IPS-18c (cell line): Measurements from ENCODE around the gene SLC66A2.

Experiments
- H3K4me3 ChIP-seq: 2 replicates; pipeline ENCODE4 v1.7.0; 2013; ENCODE audit warnings: low read depth, mild to moderate bottlenecking, low read length, moderate library complexity; ENCODE audit not compliant: insufficient read depth
- H3K9me3 ChIP-seq: one replicate; pipeline ENCODE4 v1.6.1; 2013; ENCODE audit warnings: mild to moderate bottlenecking, low read length, moderate library complexity; ENCODE audit not compliant: control insufficient read depth, insufficient read depth

SLC66A2 gene

DNA sequence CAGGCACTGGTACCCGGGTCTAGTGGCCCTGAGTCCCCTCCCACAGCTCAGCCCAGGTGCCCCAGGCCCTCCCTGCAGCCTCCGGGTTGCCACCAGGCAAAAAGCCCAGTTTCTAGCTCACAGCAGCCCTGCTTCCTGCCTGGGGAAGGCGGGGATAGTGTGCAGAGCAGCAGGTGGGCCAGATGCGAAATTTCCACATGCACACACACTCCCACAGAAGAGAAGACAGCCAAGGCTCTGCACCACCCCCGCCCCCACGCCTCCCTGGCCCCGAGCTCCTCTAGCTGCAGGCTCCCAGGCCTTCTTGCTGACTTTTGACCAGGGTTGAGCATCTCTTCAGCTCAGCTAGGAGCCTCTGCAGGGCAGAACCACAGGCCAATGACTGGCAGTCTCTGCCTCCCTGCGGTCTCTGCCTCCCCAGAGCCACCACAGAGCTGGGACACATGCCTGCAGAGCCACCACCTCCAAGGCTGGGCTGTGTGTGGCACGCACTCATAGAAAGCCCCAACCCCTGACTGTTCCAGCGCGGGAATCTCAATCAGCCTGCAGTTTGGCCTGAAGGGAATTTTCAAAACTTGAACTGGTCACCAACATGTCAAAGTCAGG is 7.2 kb downstream of the SLC66A2 start:
- H3K9me3 ChIP-seq = no peaks in the 10 kb centered on the region
- no peak overlapping the region for H3K4me3 ChIP-seq

DNA sequence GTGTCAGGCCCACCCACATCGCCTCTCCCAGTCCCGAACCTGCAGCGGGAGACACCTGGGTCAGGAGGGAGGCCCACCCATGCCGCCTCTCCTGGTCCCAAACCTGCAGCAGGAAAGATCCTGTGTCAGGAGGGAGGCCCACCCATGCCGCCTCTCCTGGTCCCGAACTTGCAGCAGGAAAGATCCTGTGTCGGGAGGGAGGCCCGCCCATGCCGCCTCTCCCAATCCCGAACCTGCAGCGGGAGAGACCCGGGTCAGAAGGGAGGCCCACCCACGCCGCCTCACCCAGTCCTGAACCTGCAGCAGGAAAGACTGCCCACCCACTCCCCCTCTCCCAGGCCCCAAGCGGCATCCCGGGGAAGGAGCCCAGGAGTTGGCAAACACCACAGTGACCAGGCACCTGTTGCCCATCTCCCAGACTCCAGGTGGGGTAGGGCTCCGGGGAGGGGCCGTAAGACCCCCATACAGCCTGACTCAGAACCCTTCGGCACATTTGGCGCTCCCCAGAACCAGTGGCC is 7.8 kb downstream of the SLC66A2 start:
- Histone ChIP-seq H3K4me3 (no peak overlapping the region), H3K9me3 (no peaks in the 10 kb centered on the region)

DNA sequence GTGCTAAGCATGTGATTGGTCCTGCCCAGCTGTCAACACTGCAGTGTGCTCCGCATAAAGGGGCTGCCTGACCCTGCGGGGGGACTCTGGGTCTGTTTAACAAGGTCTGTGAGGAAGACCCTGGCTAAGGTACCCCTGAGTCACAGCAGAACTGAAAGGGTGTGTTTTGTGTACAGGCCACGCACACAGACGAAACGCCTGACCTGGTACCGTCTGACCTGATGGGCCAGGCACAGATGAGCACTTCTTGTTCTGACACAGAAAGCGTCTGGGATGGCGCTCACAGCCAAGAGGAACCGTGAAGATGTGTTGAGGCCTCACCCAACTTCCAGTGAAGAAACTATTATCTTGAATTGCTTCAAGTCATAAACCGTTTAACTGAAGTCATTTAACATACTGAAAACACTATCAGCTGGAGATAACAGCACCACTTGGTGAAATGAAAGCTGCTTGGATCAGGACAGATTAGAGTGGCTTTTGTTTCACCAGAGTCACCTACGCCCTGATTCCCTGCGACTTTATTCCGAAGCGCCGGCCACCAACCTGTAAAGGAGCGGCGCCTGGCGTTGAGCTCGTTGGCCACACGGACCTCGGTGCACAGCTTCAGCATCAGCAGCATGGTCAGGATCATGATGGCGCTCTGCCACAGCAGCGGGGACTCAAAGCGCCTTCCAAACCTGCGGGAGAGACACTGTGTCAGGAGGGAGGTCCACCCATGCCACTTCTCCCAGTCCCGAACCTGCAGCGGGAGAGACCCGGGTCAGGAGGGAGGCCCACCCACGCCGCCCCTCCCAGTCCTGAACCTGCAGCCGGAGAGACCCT is 8.5 kb downstream of the SLC66A2 start:
- H3K9me3 ChIP-seq = no peaks in the 10 kb centered on the region

DNA sequence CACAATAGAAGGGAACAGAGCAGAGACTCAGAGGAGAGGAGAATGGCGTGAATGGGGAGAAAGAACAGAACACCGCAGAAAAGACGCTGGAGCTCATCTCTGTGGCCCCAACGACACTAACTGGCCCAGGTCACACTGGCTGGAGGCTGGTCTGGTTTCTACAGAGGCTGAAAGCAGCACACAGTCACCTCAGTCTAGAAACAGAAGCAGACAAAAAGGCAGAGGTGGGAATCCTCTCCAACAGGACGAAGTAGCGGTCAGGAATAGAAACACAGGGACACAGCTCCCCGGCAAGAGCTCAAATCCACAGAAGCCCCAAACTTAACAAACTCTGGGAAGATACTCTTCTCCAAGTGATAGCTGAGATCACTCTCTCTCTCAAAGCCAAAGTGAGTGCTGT is 9.2 kb downstream of the SLC66A2 start:
- H3K9me3 ChIP-seq = no peaks in the 10 kb centered on the region
- H3K4me3 ChIP-seq = no peak overlapping the region

More for the DNA sequence above, 8.5 kb downstream of the SLC66A2 start:
- no peak overlapping the region for H3K4me3 ChIP-seq

DNA sequence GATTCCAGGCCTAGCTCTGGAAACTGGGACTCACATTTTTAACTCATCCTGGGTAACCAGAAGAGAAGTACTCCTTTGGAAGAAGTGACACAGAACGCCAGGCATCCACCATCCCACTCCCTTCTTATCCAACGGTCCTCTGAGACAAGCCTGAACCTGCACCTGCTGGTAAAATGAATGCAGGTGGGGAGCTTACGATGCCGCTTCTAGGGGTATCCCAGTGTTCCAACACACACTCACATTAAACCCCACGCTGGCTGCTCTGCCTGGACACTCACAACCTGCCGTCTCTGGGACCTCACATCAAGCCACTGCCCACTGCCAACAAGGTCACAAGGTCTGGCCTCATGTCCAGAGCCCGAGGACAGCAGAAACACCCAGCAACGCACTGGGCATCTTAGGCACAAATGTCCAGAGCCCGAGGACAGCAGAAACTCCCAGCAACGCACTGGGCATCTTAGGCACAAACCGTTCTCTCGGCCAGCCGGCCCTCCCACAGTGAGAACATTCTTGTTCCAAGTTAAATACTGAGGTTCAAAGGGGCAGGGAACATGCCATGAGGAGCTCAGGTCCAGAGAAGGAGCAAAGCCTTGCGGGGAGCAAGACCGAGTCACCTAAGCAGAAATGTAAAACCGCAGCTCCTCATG is 9.9 kb downstream of the SLC66A2 start:
- Histone ChIP-seq H3K4me3 (no peak overlapping the region), H3K9me3 (no peaks in the 10 kb centered on the region)

DNA sequence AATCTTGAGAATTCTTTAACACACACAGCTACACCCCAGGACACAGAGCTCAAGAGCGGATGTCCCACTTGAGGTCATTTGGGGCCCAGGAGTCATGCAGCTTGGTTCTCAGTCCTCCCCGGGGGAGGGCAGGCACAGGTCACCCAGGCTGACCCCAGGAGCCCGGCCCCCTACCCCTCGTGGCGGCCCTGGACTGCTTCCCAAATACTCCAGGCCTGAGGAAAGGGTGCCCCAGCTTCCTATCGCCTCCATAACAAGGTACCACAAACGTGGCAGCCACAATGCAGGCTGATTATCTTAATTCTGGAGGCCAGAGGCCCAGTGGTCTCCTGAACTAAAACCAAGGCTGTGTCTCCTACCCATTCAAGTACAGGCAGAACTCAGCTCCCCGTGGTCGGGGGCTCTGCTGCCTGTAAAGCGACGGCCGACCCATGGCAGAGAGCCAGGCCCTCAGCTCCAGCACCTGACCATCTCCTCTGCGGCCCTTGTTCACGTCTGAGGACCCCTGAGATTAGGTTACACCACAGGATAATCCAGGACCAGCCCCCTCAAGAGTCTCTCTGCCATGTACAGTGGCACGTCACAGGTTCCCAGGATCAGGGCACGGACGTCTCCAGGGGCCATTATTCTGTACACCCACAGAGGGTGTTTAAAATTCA is 10.5 kb downstream of the SLC66A2 start:
- Histone ChIP-seq H3K9me3 (no peaks in the 10 kb centered on the region), H3K4me3 (no peak overlapping the region)

DNA sequence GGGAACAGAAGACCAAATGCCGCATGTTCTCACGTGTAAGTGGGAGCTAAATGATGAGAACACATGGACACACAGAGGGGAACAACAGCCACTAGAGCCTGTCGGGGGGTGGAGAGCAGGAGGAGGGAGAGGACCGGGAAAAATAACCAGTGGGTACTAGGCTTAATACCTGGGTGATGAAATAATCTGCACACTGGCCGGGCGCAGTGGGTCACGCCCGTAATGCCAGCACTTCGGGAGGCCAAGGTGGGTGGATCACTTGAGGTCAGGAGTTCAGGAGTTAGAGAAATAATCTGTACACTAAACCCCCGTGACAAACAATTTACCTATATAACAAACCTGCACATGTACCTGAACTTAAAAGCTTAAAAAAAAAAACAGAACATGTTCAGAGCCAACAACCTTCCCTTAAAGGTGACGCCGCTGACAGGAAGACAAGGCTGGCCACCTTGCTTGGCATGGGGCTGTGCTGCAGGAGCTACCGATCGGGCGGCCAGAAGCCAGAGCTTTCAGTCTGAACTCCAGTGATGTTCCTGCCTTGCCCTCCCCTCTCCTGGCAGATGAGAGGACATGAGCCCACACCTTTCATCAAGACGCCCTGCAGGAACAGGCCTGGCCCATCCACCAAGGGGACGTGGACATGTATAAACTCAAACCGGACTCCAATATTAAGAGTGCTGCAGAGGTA is 11.2 kb downstream of the SLC66A2 start:
- no peak overlapping the region for H3K4me3 ChIP-seq
- H3K9me3 ChIP-seq = no peaks in the 10 kb centered on the region

DNA sequence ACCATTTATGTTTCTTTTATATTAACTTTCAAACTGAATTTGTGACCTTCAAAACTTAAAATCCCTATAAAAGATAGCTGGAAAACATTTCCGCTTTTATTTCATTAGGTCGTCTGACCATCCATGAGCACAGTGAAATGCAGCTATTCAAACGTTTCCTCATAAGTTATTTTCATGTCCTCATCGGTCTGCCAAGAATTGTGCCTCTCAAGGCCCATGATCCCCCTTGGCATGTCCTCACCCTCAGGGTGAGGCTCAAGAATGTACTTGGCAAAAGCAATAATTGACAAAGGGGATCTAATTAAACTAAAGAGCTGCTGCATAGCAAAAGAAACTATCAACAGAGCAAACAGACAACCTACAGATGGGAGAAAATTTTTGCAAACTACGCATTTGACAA is 12.4 kb downstream of the SLC66A2 start:
- no peaks in the 10 kb centered on the region for H3K9me3 ChIP-seq
- H3K4me3 ChIP-seq = no peak overlapping the region

DNA sequence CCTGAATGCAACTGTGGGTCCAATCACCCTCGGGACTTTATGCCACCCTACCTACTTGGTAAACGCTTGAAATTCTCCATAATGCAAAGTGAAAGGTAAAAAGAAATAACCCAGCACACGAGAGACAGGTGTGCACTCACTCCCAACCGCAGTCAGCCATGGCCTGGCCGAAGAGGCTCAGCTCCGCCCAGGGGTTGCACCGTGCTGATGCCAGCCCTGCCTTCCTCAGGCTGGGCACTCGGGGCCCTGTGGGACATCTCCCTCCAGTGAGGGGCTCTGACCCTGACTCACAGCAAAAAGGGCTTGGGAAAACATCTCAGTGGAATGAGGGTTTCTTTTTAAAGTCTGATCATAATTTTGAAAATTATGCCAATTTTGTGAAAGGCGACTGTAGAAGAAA is 13.3 kb downstream of the SLC66A2 start:
- no peak overlapping the region for H3K4me3 ChIP-seq

DNA sequence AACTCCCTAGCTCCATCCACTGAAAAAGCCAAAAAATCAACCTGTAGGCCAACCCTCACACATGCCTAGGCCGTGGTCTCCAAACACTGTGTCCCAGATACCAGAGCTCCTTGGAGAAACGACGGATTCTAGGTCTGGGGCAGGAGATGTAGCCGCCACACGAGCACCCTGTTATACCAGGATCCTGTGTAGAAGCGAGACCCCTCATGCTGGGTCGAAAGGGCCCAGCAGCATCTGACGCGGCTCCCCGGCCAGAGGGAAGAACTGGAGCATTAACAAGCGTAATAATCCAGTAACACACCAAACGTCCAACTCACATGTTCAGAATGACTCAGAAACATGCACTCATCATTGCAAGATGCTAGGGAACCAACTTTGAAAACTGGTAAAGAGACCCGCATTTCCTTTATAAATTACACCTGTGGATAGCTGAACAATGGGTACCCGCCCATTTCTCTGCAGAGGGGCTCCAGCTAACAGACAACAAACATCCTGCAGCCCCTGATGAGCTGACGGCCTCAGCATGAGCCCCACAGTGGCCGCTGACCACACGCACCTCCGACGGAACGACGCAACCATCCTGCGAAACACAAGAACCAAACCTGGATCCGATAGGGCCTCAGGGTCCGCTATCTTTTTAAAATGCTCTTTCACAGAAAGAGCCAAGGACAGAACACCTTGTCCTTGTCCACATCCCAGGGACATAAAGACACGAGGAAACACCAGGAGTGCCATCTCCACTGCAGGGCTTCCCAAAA is 14.2 kb downstream of the SLC66A2 start:
- Histone ChIP-seq H3K4me3 (no peak overlapping the region), H3K9me3 (no peaks in the 10 kb centered on the region)

More for the DNA sequence above, 13.3 kb downstream of the SLC66A2 start:
- no peaks in the 10 kb centered on the region for H3K9me3 ChIP-seq

DNA sequence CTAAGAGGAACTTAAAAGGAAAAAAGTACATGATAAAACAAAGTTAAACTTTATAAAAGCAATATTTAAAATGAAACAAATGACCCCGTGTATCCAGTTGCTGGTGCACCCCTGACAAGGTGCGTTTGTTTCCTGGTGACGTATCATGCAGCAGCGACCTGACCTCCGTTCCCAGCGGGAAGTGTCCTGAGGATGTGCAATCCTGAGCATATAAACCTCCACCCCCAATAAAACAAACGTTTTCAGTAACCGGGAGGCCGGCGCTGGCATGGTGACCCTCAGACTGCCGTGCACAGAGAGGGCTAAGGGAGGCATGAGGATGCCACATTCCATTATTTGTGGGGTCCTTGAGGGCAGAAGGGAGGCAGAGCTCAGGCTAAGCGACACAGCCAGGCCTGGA is 14.8 kb downstream of the SLC66A2 start:
- H3K9me3 ChIP-seq = no peaks in the 10 kb centered on the region
- H3K4me3 ChIP-seq = no peak overlapping the region

DNA sequence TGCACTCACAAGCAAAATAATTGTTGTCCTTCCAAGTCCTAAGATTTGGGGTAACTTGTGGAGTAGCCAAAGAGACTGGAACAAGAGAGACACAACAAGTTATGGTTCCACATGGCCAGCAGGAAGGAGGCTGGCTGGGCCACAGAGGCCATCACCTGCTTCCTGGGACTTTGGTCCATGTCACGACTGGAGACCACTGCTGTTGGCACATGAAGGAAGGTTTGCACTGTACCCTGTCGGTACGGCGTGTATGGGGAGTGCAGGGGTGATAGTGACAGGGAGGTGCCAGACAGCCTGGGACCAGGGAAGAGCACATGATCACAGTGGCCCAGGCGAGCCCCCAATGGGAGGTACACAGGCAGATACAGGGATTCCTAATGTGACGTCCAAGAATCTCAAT is 15.5 kb downstream of the SLC66A2 start:
- H3K9me3 ChIP-seq = no peaks in the 10 kb centered on the region
- no peak overlapping the region for H3K4me3 ChIP-seq

DNA sequence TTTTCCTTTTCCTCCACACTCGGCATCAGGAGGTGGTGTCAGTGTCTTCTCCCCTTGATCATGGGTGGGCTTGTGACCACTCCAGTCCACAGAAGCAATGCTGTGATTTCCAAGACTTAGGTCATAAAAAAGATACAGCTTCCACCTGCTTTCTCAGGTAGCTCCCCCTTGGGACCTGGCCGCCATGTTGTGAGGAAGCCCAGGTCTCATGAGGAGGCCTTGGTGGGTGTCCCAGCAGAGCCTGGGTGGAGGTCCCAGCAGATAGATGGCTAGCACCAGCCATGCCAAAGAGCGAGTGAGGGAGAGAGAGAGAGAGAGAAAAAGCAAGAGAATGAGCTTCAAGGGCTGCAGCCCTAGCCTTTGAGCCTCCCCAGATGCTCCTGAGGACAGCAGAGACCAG is 16.0 kb downstream of the SLC66A2 start:
- Histone ChIP-seq H3K4me3 (no peak overlapping the region), H3K9me3 (no peaks in the 10 kb centered on the region)

DNA sequence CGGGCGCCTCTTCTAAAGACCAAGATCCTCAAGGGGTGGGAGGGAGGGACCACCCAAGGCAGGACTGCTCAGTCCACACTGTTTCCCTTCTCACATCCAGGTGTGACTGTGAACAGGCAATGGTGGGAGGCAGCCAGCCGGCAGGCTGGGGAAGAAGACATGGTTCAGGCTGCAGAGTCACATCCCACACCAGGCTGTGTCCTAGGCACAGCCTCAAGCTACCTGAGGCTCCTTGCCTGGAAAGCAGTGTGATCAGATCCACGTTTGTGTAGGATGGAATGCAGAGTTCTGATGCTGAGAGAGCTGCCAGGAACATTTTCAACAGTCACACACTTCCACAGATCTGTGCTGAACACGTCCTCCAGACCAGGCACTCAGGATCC is 16.4 kb downstream of the SLC66A2 start:
- no peaks in the 10 kb centered on the region for H3K9me3 ChIP-seq
- no peak overlapping the region for H3K4me3 ChIP-seq

DNA sequence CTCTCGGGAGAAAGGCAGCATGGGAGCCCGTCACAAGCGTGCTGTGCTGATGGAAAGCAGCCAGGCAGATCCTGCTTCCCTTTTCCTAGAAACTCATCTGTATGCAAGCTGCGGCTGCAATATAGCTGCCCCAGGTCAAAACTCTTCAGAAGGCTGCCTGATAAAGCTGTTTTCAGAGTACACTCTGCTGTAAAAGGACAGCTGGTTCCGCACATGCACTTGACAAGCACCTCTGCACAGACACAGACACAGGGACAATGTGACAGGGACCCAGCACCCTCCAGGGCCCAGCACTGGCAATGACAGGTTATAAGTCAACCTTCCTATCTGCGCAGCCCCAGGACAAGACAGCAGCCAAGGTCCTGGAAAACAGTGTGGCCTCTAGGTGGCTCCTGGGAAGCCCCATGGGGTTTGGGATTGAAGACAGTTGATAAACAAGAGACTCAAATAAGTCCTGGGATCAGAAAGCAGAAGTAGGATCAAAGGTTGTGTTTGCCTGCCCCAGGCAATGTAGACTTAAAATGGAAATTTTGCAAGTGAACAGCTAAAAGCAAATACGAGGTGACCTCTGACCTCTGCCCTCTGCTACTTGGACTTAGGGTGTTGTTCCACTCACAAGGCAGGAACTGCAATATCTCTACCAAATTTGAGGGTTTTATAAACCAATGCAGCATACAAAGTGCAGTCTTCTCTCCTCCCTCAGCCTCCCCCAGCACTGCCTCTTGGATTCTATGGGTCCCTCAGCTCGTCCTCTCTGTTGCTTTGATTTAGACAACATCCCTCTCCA is 16.9 kb downstream of the SLC66A2 start:
- no peaks in the 10 kb centered on the region for H3K9me3 ChIP-seq

DNA sequence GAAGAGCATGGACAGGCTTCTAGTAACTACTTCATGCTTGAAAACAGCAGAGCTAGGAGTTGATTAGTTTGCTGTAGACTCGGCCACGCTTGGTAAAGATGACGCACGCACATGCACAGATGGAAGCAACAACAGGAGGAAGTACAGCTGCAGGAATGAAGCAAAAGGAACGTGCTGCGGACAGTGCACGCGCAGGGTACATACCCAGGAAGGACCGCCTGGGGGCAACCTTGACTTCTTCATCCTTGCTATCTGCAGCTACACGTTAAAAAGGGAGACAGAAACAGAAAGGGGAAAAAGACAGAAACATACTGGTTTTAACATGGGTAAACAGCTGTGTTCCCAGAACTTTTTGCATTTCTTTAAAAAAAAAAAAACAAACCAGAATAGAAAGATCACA is 17.7 kb downstream of the SLC66A2 start:
- H3K4me3 ChIP-seq = no peak overlapping the region

More for the DNA sequence above, 16.9 kb downstream of the SLC66A2 start:
- H3K4me3 ChIP-seq = no peak overlapping the region

More for the DNA sequence above, 17.7 kb downstream of the SLC66A2 start:
- peaks cover 2% of the 10 kb centered on the region for H3K9me3 ChIP-seq
